GM21786 (cell line): ENCODE data around the gene LRRC40.
"Not testable (repeated sequence)": the region's sequence is repeated elsewhere in the genome, so short reads cannot be mapped to it uniquely, and the experiment has no call there.

ENCODE experiments used
- ATAC-seq: cut with Tn5 transposase; IDR thresholded peaks from one replicate; pipeline ENCODE4 v1.9.1; 2021; ENCODE audit not compliant: unreplicated experiment

The LRRC40 gene

DNA sequence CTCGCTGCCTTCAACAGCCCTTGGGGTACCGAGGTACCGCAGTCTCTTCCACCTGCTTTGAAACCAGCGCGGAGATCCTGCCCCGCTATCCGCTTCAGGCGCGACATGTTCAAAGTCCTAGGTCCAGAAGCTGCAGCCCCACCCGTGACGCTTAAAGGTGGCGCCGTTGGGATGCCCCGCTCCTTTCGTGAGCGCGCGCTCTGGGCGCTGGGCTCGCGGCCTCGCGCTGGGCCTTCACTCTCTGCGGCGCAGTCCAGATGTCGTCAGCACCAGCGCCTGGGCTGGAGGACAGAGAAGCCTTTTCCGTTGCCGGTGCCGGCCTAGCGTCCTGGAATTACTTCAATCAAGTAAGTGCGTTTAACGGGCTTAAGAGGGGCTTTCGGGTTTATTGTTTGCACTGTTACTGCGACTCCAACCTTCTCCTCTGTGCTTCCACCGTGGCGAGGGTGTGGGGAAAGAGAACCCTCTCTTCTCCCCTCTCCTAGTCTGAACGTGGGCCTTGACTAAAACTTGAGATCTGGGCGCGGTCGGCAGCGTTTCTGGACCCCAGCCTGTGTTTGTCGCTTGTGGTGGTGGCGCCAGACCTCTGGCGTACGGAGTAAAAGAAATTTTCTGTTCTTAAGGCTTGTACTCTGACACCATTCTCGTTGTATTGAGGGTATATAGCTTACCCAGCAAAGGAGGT is at the start of gene LRRC40:
Gene LRRC40 (minus strand): TSS at position 146 of the 685 bp plus-strand sequence. CDS start 39 bp downstream, at position 107.
- peak; percentile 85 for ATAC-seq

DNA sequence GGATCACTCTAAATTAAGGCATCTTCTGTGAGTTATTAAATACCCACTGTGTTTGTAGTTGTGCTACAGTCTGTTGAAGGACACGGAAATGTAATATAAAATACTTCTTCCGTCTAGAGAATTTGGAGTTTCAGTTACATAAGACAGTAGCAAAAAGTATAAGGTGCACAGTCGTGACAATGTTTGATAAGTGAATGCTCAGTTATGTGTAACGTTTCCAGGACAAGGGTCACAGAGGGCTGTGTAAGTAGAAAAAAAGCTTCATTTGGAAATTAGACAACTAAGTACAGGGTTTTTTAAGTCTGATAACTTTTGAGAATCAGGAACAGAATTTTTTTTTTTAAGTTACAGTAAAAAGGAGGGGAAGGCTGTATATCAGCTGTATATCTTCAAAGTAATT is 43.4 kb upstream of the LRRC40 start:
- no peak for ATAC-seq

DNA sequence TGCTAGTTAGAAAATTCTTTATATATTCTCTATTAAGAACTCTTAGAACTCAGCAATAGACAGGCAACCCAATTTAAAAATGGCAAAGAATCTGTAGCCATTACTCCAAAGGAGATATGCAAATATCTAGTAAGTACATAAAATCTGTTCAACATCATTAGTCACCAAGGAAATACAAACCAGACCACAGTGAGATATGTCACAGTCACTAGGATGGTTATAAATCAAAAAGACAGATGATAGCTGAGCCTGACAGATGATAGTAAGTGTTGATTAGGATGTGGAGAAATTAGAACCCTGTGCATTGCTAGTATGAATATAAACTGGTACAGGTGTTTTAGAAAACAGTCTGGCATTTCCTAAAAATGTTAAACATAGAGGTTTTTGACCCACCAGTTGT is 42.4 kb upstream of the LRRC40 start:
- no peak for ATAC-seq

DNA sequence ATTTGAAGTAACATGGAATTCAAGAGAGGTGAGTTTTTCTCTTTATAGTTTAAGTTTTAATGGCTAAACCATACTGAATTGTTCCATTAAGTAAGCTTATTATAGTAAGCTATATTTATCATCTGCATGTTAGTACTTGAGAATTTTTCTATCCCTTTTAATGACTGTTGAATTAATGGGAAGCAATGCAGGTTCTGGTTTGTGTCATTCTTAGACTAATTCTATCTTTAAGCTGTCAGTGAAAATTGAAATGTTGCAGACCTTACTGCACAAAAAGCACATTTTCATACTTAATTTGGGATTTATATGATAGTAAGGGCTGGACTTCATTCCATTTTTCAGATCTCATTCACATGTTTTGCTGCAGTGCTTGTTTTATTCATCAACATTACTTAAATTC is 41.7 kb upstream of the LRRC40 start:
- ATAC-seq = no peak

DNA sequence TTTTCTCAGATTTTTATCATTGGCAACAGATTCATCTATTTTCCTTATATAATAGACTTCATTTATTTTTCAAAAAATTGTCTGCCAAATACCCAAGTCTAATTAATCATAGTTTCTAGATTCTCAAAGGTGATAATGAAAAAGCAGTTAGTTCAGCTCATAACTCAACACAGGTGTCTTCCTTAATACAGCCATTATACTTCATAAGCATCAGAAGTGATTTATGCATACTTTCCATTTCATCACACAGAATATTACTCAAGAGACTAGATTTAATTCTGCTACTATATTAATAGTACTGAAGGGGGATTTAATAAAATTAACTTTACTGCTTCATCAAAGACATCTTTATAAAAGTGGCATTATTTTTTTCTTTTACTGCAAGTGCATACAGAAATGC is 34.6 kb upstream of the LRRC40 start:
- ATAC-seq = no peak

DNA sequence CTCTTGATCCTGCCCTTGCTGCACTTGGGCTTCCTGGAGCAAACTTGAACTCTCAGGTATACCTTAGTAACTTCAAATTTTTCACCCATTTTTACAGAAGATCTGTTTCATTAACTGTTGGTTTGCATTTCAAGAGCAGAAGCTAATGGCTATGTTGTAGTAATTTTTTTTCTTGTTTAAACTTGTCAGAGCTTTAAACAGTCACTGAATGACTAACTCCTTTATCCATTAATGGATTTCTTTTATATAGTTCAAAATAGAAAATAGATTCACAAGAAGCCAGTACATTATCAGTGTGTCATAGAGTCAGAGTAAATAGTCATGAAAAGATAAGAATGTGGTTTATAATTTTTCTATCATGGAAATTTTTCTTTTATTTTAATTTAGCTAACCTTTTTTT is 29.4 kb upstream of the LRRC40 start:
- ATAC-seq = no peak

DNA sequence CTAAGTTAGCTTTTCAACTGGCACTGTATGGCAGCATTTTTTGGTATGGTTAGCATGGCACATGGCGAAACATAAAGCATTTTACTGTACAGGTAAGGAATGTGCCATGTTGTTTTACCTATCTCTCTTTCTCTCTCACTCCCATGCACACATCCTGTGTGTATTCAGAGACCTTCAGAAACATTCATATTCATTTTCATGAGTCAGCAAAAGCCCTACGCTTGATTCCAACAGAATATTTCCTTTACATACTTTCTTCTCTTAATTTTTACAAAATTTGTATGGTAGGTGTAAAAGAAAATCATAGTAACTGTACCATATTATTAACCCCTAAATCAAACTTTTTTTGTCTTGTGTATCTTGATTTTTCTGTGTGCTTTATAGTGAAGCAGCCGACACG is 26.1 kb upstream of the LRRC40 start:
- no peak for ATAC-seq

DNA sequence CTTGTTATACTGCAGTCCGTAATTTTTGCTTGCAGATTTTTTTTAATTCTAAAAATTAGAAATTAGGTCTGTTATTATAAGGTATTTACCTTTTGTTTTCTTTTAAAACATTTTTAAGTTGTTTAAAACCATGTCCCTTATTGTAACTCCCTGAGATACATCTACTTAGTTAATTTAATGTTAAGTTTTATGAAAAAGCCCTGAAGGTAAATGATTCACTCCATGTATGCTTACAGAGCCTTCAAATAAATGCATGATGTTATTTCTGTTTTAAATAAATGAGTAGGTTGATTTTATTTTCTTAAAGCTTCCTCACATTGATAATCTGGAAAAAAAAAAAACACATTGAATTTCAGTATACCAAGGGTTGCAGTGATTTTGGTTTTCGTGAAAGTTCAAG is 23.3 kb upstream of the LRRC40 start:
- ATAC-seq = no peak

DNA sequence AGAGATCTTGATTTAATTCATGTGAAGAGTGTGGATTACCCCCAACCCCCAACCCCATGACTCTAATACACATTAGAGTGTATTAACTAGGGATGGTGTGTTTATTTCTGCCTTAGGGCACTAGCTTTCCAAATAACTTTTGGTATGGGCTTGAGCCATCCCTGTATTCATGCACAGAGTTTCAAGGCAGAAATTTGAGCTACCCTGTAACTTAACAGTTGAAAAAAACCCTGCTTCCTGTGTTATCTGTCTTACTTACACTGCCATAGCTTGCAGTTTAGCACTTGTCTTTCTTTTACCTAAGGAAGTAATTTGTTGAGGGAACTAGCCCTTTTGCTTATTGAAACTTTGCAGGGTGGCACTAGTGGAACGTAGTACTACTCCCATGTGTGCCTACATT is 22.1 kb upstream of the LRRC40 start:
- peak; percentile 73 for ATAC-seq

DNA sequence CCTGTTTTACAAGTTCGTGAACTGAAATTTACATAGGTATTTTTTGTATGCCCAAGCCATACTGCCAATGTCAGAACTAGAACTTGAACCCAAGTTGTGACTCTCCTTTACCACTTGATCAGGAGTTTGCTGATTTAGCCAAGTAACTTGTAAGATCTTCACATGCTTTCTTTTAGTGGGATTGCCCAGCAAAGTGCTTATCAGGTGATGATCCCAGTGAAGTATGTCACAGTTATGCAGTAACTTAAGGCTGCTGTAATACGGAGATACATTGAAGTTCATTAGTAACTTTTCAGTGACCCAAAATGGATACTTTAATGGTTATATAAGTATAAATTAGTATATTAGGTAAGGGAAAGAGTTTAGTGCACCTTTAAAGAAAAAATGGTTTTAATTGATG is 19.6 kb upstream of the LRRC40 start:
- ATAC-seq = no peak

DNA sequence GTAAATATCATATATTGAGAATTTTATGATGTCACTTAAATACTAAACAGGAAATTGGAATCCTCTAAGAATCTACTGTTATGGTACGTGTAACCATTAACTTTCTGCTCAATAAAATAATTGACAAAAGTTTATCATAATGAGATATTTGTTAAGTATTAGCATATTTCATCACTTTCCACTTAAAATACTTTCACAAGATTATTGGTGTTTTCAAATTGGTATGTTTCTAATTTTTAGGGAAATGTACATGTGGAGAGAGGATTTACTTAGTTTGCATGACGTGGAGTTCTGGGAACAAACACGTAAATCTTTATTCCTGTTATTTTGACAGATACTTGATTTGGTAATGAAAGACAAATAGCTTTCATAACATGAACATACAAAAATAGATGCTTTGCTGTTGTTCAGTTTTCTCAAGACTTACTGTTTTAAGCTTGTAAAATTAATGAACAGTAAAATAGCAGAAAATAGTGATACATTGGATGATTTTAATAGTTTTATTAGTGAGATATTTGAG is 17.4 kb upstream of the LRRC40 start:
- ATAC-seq = no peak

DNA sequence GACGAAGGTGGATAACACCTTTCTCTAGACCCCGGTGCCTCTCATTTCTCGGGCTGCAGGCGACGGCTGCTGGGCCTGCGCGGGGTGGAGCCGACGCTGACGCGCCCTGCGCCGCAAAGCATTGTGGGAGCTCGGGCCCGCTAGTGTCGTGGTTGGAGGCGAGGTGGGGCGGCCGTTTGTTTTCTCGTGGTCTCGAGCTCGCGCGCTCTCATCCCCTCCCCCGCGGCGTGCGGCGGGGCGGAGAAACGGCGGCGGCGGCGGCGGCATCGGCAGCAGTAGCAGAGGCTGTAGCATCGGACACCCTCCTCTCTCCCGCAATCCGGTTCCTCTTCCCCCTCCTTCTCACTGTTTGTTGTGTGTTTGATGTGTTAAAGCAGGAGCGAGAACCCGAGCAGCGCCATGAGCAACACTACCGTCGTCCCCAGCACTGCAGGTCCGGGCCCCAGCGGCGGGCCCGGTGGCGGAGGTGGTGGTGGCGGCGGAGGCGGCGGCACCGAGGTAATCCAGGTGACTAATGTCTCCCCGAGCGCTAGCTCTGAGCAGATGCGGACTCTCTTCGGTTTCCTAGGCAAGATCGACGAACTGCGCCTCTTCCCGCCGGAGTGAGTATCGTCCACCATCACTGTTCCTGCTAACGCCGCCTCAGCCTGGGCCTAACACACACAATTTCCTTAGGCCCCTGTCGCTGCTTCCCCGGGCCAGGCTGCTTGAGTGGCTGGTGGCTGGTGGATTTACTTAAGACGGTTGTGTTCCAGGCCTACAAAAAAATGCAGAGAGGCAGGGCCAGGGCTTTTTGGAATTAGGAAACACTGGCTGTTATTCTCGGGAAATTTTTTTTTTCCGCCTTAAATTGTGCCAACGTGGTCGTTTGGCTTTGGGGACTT is 16.1 kb upstream of the LRRC40 start, which contains the start of gene SRSF11:
Gene SRSF11 (plus strand): TSS at position 143 of the 884 bp plus-strand sequence. CDS start 257 bp downstream, at position 400.
- peak; percentile 92 for ATAC-seq

DNA sequence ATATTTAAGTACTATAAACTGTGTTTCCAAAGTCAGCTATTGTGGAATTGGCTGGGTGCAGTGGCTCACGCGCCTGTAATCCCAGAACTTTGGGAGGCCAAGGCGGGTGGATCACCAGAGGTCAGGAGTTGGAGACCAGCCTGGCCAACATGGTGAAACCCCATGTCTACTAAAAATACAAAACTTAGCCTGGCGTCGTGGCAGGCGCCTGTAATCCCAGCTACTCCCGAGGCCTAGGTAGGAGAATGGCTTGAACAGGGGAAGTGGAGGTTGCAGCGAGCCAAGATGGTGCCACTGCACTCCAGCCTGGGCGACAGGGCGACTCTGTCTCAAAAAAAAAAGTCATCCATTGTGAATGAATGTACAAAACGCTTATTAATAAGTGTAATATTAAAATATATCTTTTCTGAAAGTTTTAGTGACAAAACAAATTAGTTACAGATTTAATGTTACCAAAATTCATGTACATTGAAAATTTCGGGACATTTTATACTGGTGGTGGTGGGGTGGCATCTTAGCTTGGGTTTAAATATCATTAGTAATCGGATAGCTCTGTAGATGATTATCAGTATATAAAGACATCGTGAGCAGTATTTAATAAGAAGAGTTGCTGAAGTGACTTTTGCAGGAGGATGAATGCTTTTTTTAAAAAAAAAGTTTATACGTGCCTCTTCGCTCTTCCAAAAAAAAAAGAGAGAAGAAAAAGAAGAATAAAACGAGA is 15.3 kb upstream of the LRRC40 start:
- ATAC-seq = peak; percentile 4

DNA sequence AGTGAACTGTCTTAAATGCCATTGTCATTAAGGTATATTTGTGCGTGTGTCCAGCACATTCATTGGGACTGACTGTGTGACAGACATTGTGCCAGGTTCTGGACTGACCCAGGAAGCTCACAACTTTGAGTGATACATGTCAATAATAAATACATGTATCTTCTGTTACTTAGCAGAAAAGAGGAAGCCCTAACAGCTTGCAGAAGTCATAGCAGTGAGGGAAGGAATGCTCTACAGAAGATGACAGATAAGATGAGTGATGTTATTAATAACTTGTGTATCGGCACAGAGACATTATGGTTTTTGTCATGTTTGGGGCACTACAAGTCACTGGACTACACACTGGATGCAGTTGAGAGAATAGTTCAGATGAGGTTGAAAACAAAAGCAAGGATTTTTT is 14.6 kb upstream of the LRRC40 start:
- ATAC-seq = no peak

DNA sequence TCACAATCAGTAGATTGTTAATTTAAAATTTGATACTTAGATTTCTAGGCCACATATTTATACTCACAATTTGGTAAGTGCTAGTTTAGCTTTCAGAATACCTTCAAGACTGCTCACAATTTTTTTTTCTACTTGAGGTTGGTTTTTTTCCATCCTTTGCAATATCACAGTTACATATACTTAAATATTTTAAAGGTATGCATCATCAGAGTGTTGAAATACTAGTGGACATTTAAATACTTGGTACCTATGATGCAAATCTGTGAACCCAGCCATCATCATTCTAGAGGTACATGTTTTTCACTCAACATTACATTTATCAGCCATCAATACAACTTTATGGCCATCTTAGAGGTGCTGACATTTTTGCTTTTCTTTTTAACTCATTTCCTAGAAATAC is 6.2 kb upstream of the LRRC40 start:
- no peak for ATAC-seq

DNA sequence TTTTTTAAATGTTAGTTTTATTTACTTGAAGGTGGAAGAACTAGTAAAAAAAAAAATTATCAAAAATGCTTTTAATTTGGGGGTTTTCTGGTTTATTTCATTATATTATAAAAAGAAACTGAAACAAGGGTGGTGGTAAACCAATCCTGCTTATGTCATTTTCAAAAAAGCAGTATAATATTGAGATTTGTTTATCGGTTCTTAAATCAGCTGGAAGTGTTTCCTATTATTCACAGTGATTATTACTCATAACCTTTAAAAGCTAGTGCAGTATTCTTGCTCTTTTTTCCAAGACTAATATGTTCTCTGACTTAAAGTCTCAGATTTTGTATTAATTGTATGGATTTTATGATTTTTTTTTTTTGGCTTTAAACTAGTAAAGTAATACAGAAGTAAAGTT is 5.4 kb upstream of the LRRC40 start:
- no peak for ATAC-seq

DNA sequence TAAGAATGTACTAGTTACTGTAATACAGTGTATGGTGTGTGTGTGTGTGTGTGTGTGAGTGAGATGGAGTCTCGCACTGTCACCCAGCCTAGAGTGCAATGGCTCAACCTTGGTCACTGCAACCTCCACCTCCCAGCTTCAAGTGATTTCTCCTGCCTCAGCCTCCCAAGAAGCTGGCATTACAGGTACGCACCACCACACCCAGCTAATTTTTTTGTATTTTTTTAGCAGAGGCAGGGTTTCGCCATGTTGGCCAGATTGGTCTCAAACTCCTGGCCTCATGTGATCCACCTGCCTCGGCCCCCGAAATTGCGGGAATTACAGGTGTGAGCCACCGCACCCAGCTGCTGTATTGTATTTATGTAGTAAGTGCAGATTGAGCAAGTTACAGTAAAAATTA is 2.9 kb upstream of the LRRC40 start:
- no peak for ATAC-seq

DNA sequence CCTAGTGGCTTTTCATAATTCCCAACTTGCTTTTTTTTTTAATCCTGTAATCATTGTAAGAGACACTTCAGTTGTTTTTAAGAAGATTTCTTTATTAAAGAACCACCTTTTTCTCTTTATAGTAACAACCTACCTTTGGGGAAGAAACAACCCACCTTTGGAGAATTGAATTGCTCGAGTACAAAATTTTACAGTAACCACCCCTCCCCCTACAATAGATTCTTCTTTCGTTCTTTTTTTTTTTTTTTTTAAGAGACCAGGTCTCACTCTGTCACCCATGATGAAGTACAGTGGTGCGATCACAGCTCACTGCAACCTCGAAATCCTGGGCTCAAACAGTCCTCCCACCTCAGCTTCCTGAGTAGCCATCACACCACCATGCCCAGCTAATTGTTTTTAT is 2.1 kb upstream of the LRRC40 start:
- ATAC-seq = no peak

DNA sequence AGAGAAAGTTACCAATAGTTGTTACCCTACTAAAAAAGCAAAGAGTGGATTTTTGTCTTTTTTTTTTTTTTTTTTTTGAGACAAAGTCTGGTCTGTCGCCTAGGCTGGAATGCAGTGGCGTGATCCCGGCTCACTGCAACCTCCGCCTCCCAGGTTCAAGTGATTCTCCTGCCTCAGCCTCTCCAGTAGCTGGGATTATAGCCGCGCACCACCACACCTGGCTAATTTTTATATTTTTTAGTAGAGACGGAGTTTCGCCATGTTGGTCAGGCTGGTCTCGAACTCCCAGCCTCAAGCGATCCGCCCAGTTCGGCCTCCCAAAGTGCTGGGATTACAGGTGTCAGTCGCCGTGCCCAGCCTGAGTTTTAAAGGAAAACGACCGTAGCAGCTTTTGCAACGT is 1.5 kb upstream of the LRRC40 start:
- not testable (repeated sequence) for ATAC-seq

DNA sequence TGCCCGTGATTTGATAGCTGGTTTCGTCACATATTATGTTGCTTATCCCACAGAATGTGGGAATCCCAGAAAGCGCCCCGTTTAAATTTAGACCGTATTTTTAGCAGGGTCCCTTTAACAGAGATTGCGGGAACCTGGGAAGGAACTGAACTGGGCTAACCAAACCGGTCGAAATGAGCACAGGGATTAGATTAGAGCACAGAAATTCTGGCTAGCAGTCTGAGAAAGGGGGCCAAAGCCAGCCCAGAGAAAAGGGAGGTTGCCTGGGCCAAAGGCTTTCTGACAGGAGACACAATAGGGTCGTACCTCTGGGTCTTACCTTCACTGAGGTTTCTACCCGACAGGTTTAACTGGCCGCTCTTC is 327 bp downstream of the LRRC40 start:
- ATAC-seq = peak; percentile 39

DNA sequence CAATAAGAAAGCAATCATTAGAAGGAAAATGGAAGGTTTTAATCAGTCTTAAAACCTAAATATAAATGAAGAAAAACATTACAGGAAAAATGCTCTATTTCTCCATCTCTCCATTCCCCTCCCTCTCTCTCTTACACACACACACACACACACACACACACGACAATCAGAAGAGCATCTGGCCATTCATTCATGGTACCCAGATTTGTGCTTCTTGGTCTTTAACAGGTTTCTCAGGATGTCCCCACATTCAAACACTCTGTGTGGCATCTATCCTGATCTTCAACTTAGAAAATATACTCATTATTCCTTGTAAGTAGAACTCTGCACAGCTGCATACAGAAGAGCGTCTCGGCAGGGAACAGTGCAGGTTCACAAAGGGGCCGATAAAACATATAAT is 779 bp downstream of the LRRC40 start:
- no peak for ATAC-seq
